T-helper 1 cell treated with Interleukin-12 subunit alpha and Interleukin-12 subunit beta and Interleukin-4 antibody, amounts not matched to agents 30 μg/mL and 1 μg/mL, for 36 hours (primary cell): ENCODE data around the gene MARS1.

Experiments
- H3K27ac Mint-ChIP-seq: one replicate; pipeline ENCODE4 v1.8.0; 2021; ENCODE audit warnings: mild to moderate bottlenecking, mixed read lengths
- H3K27me3 Mint-ChIP-seq: one replicate; pipeline ENCODE4 v1.8.0; 2021; ENCODE audit warnings: low read depth, mixed read lengths
- H3K36me3 Mint-ChIP-seq: one replicate; pipeline ENCODE4 v1.8.0; 2021; ENCODE audit warnings: low read depth, mixed read lengths
- H3K4me1 Mint-ChIP-seq: one replicate; pipeline ENCODE4 v1.8.0; 2021; ENCODE audit warnings: low read depth, mixed read lengths
- H3K4me3 Mint-ChIP-seq: one replicate; pipeline ENCODE4 v1.8.0; 2021; ENCODE audit warnings: mild to moderate bottlenecking, moderate library complexity, mixed read lengths
- H3K9me3 Mint-ChIP-seq: one replicate; pipeline ENCODE4 v1.8.0; 2021; ENCODE audit warnings: mixed read lengths

The MARS1 gene

GRCh38 chr12:57528176-57528575, 40.3 kb downstream of the MARS1 start:
- Mint-ChIP-seq H3K9me3 (no peaks in the 10 kb centered on the region), H3K4me1 (peaks cover 22% of the 10 kb centered on the region), H3K27ac (no peak overlapping the region), H3K27me3 (no peaks in the 10 kb centered on the region), H3K4me3 (no peak overlapping the region), H3K36me3 (peaks cover 48% of the 10 kb centered on the region)

GRCh38 chr12:57528831-57529555, 41.1 kb downstream of the MARS1 start:
- no peaks in the 10 kb centered on the region for H3K9me3 Mint-ChIP-seq
- no peak overlapping the region for H3K4me3 Mint-ChIP-seq
- H3K36me3 Mint-ChIP-seq = peaks cover 46% of the 10 kb centered on the region
- no peaks in the 10 kb centered on the region for H3K27me3 Mint-ChIP-seq
- H3K27ac Mint-ChIP-seq = no peak overlapping the region
- peaks cover 14% of the 10 kb centered on the region for H3K4me1 Mint-ChIP-seq

- H3K9me3 Mint-ChIP-seq = no peaks in the 10 kb centered on the region
- no peaks in the 10 kb centered on the region for H3K27me3 Mint-ChIP-seq
- H3K36me3 Mint-ChIP-seq = peaks cover 47% of the 10 kb centered on the region
- peaks cover 7% of the 10 kb centered on the region for H3K4me1 Mint-ChIP-seq
- no peak overlapping the region for H3K27ac Mint-ChIP-seq
- H3K4me3 Mint-ChIP-seq = no peak overlapping the region
Measured at GRCh38 chr12:57529831-57530230, 42.0 kb downstream of the MARS1 start.

GRCh38 chr12:57530396-57531142, 42.7 kb downstream of the MARS1 start:
- Mint-ChIP-seq H3K9me3 (no peaks in the 10 kb centered on the region), H3K27me3 (no peaks in the 10 kb centered on the region), H3K4me3 (no peak overlapping the region), H3K36me3 (peaks cover 46% of the 10 kb centered on the region), H3K4me1 (peaks cover 6% of the 10 kb centered on the region), H3K27ac (no peak overlapping the region)

- H3K27me3 Mint-ChIP-seq = no peaks in the 10 kb centered on the region
- H3K4me3 Mint-ChIP-seq = no peak overlapping the region
- no peak overlapping the region for H3K27ac Mint-ChIP-seq
- H3K36me3 Mint-ChIP-seq = peaks cover 52% of the 10 kb centered on the region
- peaks cover 5% of the 10 kb centered on the region for H3K4me1 Mint-ChIP-seq
- H3K9me3 Mint-ChIP-seq = no peaks in the 10 kb centered on the region
Measured at GRCh38 chr12:57531836-57532235, 44.0 kb downstream of the MARS1 start.

- Mint-ChIP-seq H3K36me3 (peaks cover 47% of the 10 kb centered on the region), H3K27ac (no peak overlapping the region)
Measured at GRCh38 chr12:57533108-57533507, 45.2 kb downstream of the MARS1 start.

DNA sequence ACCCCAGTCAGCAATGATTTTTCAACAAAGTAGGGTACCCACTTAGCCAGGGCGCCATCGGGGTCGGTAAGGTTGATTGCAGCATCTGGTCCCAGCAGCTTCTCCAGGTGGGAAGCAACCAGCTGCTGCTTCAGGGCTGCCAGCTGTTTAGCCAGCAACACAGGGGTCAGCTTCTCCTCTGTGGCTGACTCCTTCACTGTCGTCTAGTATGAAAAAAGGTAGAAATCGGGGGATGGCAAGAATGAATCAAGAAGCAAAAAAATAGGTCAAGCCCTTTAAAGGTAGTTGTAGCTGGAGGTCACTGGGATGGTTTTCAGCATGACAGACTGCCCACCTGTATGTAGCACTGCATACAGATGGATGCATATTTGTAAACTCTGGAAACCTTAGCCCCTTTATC, 46.4 kb downstream of the MARS1 start:
- peaks cover 45% of the 10 kb centered on the region for H3K36me3 Mint-ChIP-seq
- H3K4me3 Mint-ChIP-seq = no peak overlapping the region
- peaks cover 5% of the 10 kb centered on the region for H3K4me1 Mint-ChIP-seq
- no peaks in the 10 kb centered on the region for H3K27me3 Mint-ChIP-seq
- no peaks in the 10 kb centered on the region for H3K9me3 Mint-ChIP-seq
- H3K27ac Mint-ChIP-seq = no peak overlapping the region

More at GRCh38 chr12:57533108-57533507, 45.2 kb downstream of the MARS1 start:
- no peaks in the 10 kb centered on the region for H3K9me3 Mint-ChIP-seq
- H3K4me1 Mint-ChIP-seq = peaks cover 8% of the 10 kb centered on the region
- no peaks in the 10 kb centered on the region for H3K27me3 Mint-ChIP-seq
- no peak overlapping the region for H3K4me3 Mint-ChIP-seq

GRCh38 chr12:57534991-57535543, 47.2 kb downstream of the MARS1 start:
- H3K36me3 Mint-ChIP-seq = peaks cover 38% of the 10 kb centered on the region
- H3K27ac Mint-ChIP-seq = no peak overlapping the region
- no peak overlapping the region for H3K4me3 Mint-ChIP-seq
- H3K4me1 Mint-ChIP-seq = peaks cover 4% of the 10 kb centered on the region
- H3K9me3 Mint-ChIP-seq = no peaks in the 10 kb centered on the region
- no peaks in the 10 kb centered on the region for H3K27me3 Mint-ChIP-seq

- Mint-ChIP-seq H3K27me3 (no peaks in the 10 kb centered on the region), H3K27ac (no peak overlapping the region), H3K36me3 (peaks cover 32% of the 10 kb centered on the region), H3K4me3 (no peak overlapping the region), H3K4me1 (peaks cover 6% of the 10 kb centered on the region), H3K9me3 (no peaks in the 10 kb centered on the region)
Measured at GRCh38 chr12:57535764-57536596, 48.1 kb downstream of the MARS1 start.

GRCh38 chr12:57536597-57536942, 48.7 kb downstream of the MARS1 start:
- H3K36me3 Mint-ChIP-seq = peaks cover 34% of the 10 kb centered on the region
- no peaks in the 10 kb centered on the region for H3K9me3 Mint-ChIP-seq
- no peaks in the 10 kb centered on the region for H3K27me3 Mint-ChIP-seq
- H3K27ac Mint-ChIP-seq = no peak overlapping the region
- H3K4me3 Mint-ChIP-seq = no peak overlapping the region
- peaks cover 7% of the 10 kb centered on the region for H3K4me1 Mint-ChIP-seq

DNA sequence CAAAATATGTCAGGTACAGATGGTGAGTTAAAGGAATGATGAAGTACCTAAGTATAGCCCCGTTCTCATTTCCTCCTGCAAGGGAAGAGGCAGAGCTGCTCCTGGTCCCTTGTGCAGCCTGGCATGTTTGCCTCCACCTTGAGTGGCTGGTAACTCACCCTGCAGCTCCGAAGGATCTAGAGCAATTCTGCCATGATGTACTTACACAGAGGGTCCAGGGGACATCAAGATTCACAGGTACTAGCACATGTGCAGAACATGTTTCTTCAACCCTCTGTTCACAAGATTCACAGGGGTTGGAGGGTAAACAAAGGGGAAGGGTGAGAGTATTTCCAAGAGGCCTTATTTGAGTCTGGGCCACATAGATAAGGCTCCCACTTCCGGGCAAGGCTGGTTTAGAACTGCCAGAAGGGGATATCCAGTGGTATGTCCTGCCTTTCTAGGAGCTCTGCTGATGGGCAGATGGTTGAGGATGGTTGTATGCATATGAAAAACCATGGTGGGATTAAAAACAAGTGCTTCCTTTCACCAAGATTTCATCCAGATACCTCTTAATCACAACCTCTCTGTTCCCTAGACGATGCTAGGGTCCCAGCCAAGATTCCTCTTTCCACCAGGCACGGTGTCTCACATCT, 51.4 kb downstream of the MARS1 start:
- H3K27me3 Mint-ChIP-seq = no peaks in the 10 kb centered on the region
- H3K4me1 Mint-ChIP-seq = peaks cover 7% of the 10 kb centered on the region
- H3K36me3 Mint-ChIP-seq = peaks cover 17% of the 10 kb centered on the region
- no peaks in the 10 kb centered on the region for H3K9me3 Mint-ChIP-seq
- no peak overlapping the region for H3K4me3 Mint-ChIP-seq
- H3K27ac Mint-ChIP-seq = no peak overlapping the region

DNA sequence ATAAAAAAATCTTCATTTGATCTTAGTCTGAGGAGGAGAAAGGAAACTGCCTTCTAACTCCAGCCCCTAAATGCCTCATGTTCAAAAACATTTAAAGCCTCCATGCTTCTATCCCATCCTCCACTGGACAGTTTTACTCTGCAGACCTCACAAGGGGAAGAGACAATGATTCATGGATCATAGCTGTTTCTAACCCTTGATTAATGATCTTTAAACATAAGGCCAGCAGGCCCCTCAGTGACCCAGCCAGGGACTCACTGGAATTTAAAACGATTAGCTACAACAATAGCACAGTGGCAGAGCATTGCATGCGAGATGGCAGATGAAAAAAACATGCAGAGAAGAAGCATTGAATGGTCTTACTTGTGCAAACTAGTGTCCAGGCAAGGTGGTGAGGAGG, 53.1 kb downstream of the MARS1 start:
- Mint-ChIP-seq H3K27ac (no peak overlapping the region), H3K4me3 (no peak overlapping the region), H3K27me3 (no peaks in the 10 kb centered on the region), H3K36me3 (peaks cover 14% of the 10 kb centered on the region), H3K9me3 (no peaks in the 10 kb centered on the region), H3K4me1 (peaks cover 14% of the 10 kb centered on the region)

DNA sequence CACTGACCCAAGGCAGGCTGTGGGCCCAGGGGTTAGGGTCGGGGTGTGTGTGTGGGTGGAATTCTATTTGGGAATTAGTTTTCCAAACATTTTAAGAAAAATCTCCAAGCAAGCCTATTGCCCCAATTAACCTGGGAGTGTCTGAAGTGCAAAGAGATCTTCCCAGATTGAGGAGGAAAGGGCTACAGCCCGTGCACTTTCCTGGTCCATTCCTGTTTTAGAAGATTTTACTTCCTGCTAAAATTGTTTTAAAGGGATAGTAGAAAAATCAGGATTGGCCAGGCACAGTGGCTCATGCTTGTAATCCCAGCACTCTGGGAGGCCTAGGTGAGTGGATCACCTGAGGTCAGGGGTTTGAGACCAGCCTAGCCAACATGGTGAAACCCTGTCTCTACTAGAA, 53.8 kb downstream of the MARS1 start:
- Mint-ChIP-seq H3K27me3 (no peaks in the 10 kb centered on the region), H3K4me3 (no peak overlapping the region), H3K9me3 (no peaks in the 10 kb centered on the region), H3K4me1 (peaks cover 20% of the 10 kb centered on the region), H3K36me3 (peaks cover 14% of the 10 kb centered on the region), H3K27ac (no peak overlapping the region)

DNA sequence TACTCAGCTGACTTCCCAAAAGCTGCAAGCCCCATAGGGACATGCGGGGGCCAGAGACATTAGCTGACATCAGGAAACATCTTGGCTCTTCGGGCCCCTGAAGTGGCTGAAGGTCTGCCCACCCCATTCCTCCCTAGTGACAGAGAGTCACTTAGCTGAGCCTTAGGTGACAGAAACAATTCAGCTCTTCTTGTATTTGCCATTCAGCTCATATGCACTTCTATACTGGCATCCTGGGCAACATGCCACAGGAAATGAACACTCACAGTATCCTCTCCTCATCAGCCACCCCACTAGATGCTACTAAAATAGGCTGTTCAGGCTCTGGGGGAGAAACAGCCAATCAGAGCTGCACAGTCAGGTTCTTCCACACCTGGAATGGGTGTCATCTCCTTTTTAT, 55.7 kb downstream of the MARS1 start:
- no peak overlapping the region for H3K4me3 Mint-ChIP-seq
- peaks cover 13% of the 10 kb centered on the region for H3K27me3 Mint-ChIP-seq
- H3K4me1 Mint-ChIP-seq = peaks cover 26% of the 10 kb centered on the region
- H3K36me3 Mint-ChIP-seq = peaks cover 14% of the 10 kb centered on the region
- no peaks in the 10 kb centered on the region for H3K9me3 Mint-ChIP-seq
- H3K27ac Mint-ChIP-seq = no peak overlapping the region
